Ammon's horn (tissue), 1 donor: ENCODE results near the gene HES3.

ENCODE experiments used
- DNase-seq: peaks from one replicate; pipeline ENCODE4 v3.0.0-alpha.2; 2016; ENCODE audit warnings: low spot score

HES3 gene

GRCh38 chr1:6246497-6247467 lies 2.8 kb downstream of the HES3 start:
- peak; percentile 85 for DNase-seq

GRCh38 chr1:6247651-6248050 lies 3.7 kb downstream of the HES3 start:
- no peak for DNase-seq

GRCh38 chr1:6248161-6248776 lies 4.3 kb downstream of the HES3 start:
- DNase-seq, result no peak

GRCh38 chr1:6248932-6249738 lies 5.2 kb downstream of the HES3 start:
- no peak for DNase-seq

GRCh38 chr1:6249739-6250689 lies 6.0 kb downstream of the HES3 start:
- DNase-seq, result no peak

- no peak for DNase-seq
These were observed 7.3 kb downstream of the HES3 start for GRCh38 chr1:6251233-6251632.

- DNase-seq, result no peak
These were observed 7.8 kb downstream of the HES3 start for GRCh38 chr1:6251681-6252373.

GRCh38 chr1:6252374-6252710 lies 8.4 kb downstream of the HES3 start:
- no peak for DNase-seq

GRCh38 chr1:6253380-6253779 lies 9.4 kb downstream of the HES3 start:
- DNase-seq, result no peak

- DNase-seq, result no peak
These were observed 10.7 kb downstream of the HES3 start for GRCh38 chr1:6254691-6255090.

- no peak for DNase-seq
These were observed 12.7 kb downstream of the HES3 start for GRCh38 chr1:6256645-6257044.

- no peak for DNase-seq
These were observed 13.6 kb downstream of the HES3 start for GRCh38 chr1:6257541-6258069.

- DNase-seq, result no peak
These were observed 14.7 kb downstream of the HES3 start for GRCh38 chr1:6258675-6259074.

- peak; percentile 56 for DNase-seq
These were observed 15.7 kb downstream of the HES3 start for GRCh38 chr1:6259491-6260362.

GRCh38 chr1:6260433-6260934 lies 16.5 kb downstream of the HES3 start:
- no peak for DNase-seq

GRCh38 chr1:6260961-6261614 lies 17.1 kb downstream of the HES3 start, which contains the start of gene GPR153:
Gene GPR153 (minus strand): TSS chr1:6261098. CDS start chr1:6254905, 6,193 bp downstream.
- no peak for DNase-seq

- DNase-seq, result no peak
These were observed 17.6 kb downstream of the HES3 start for GRCh38 chr1:6261615-6261995.

- no peak for DNase-seq
These were observed 18.8 kb downstream of the HES3 start for GRCh38 chr1:6262555-6263420.
